K562 (cell line): Measurements from ENCODE around the gene ERBB4. TPM values are rescaled to one million over a fixed set of nuclear protein-coding genes. Genes with fewer than 3 reads are reported as not detected.

Experiments
- CBFB ChIP-seq: sonication (generic); formaldehyde crosslinking; IDR thresholded peaks from 2 replicates; pipeline ENCODE4 v1.4.0; 2020; ENCODE audit warnings: mild to moderate bottlenecking, missing genetic modification reagents
- IRF2 ChIP-seq: sonication (generic); formaldehyde crosslinking; IDR thresholded peaks from 2 replicates; pipeline ENCODE4 v1.8.1; 2022; ENCODE audit warnings: mild to moderate bottlenecking, missing genetic modification reagents
- JUND ChIP-seq, 2 experiments: IDR thresholded peaks; 2 replicates in 1 of 2; 3 replicates in 1 of 2; pipeline ENCODE4 v1.6.1; 2011; ENCODE audit warnings: borderline replicate concordance in 2 of 2, low read depth in 2 of 2, low read length in 2 of 2, improper control_type of control experiment in 1 of 2, missing biosample characterization in 1 of 2, missing genetic modification characterization in 1 of 2, missing genetic modification reagents in 1 of 2
- ZNF324 ChIP-seq: fragments of 250-450 bp; sonication (Bioruptor Pico); IDR thresholded peaks from 2 replicates; pipeline ENCODE4 v1.4.0; 2020; ENCODE audit warnings: mild to moderate bottlenecking
- polyA plus RNA-seq, 8 experiments: library from polyadenylated mRNA; depleted of rRNA in 4 of 8; stranded (reverse) in 5 of 8; unstranded in 3 of 8; fragments of >200 nt; fragmentation: Nextera tagmentation in 2 of 8; fragmentation: Illumina TruSeq in 1 of 8; extraction: Ambion mirVana in 2 of 8; extraction: Trizol in 1 of 8; gene quantifications; 2 replicates each; pipeline versions ENCODE4 v1.2.1 to v1.2.3, GENCODE V29; 2011 to 2014; ENCODE audit warnings: inconsistent platforms in 1 of 8, missing spikeins in 1 of 8
- total RNA-seq, 7 experiments: library from RNA; depleted of rRNA in 6 of 7; stranded (reverse); fragments of >200 nt in 6 of 7; fragmentation: Illumina TruSeq in 2 of 7; extraction: Trizol in 2 of 7; gene quantifications; 2 replicates each; pipeline versions ENCODE4 v1.2.1 to v1.2.3, GENCODE V29; 2011 to 2021; ENCODE audit warnings: low replicate concordance in 1 of 7
- TF ChIP-seq, protein P1 (sequence below), 2 experiments: fragments of 450-650 bp; IDR thresholded peaks; 2 replicates each; pipeline ENCODE4 v1.6.1; 2016; ENCODE audit warnings: mild to moderate bottlenecking in 2 of 2, borderline replicate concordance in 1 of 2, low read depth in 1 of 2, moderate library complexity in 1 of 2
- TF ChIP-seq, protein P2 (sequence below): fragments of 450-650 bp; IDR thresholded peaks from 2 replicates; pipeline ENCODE4 v1.6.1; 2016
- TF ChIP-seq, protein P3 (sequence below), 3 experiments: fragments of 200-800 bp in 1 of 3; fragments of 250-450 bp in 1 of 3; fragments of 450-650 bp in 1 of 3; sonication (Bioruptor Pico) in 1 of 3; sonication (Bioruptor generic) in 1 of 3; formaldehyde crosslinking in 1 of 3; IDR thresholded peaks; 2 replicates each; pipeline versions ENCODE4 v1.6.1 to v1.8.0; 2016 to 2022; ENCODE audit warnings: mild to moderate bottlenecking in 2 of 3, missing genetic modification characterization in 2 of 3, missing compliant biosample characterization in 1 of 3, moderate library complexity in 1 of 3

ERBB4 gene
- total and polyA plus RNA-seq, 9 of the 15 experiments (the other 6 are each of a cell fraction or from before 2014, with no cell fraction given): not detected

DNA sequence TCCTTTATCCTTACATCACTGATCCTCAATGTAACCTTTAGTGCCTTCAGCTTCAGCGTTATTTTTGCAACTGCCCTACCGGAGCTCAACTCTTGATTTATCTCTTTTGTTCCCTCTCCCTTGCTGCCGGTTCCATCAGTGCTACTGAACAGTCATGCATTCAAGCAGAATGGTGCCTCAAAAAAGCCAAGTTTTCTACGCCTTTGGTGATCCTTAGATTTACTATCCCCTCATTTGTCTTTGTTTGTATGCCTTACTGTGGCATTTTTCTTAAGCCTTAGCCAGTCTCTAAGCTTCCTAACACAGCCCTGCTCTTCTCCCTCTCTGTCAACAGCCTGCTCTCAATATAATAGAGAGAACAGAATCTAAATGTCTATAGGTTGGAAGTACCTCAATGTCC is 1134.5 kb downstream of the ERBB4 start (continued):
- TF ChIP-seq, protein P1, sequence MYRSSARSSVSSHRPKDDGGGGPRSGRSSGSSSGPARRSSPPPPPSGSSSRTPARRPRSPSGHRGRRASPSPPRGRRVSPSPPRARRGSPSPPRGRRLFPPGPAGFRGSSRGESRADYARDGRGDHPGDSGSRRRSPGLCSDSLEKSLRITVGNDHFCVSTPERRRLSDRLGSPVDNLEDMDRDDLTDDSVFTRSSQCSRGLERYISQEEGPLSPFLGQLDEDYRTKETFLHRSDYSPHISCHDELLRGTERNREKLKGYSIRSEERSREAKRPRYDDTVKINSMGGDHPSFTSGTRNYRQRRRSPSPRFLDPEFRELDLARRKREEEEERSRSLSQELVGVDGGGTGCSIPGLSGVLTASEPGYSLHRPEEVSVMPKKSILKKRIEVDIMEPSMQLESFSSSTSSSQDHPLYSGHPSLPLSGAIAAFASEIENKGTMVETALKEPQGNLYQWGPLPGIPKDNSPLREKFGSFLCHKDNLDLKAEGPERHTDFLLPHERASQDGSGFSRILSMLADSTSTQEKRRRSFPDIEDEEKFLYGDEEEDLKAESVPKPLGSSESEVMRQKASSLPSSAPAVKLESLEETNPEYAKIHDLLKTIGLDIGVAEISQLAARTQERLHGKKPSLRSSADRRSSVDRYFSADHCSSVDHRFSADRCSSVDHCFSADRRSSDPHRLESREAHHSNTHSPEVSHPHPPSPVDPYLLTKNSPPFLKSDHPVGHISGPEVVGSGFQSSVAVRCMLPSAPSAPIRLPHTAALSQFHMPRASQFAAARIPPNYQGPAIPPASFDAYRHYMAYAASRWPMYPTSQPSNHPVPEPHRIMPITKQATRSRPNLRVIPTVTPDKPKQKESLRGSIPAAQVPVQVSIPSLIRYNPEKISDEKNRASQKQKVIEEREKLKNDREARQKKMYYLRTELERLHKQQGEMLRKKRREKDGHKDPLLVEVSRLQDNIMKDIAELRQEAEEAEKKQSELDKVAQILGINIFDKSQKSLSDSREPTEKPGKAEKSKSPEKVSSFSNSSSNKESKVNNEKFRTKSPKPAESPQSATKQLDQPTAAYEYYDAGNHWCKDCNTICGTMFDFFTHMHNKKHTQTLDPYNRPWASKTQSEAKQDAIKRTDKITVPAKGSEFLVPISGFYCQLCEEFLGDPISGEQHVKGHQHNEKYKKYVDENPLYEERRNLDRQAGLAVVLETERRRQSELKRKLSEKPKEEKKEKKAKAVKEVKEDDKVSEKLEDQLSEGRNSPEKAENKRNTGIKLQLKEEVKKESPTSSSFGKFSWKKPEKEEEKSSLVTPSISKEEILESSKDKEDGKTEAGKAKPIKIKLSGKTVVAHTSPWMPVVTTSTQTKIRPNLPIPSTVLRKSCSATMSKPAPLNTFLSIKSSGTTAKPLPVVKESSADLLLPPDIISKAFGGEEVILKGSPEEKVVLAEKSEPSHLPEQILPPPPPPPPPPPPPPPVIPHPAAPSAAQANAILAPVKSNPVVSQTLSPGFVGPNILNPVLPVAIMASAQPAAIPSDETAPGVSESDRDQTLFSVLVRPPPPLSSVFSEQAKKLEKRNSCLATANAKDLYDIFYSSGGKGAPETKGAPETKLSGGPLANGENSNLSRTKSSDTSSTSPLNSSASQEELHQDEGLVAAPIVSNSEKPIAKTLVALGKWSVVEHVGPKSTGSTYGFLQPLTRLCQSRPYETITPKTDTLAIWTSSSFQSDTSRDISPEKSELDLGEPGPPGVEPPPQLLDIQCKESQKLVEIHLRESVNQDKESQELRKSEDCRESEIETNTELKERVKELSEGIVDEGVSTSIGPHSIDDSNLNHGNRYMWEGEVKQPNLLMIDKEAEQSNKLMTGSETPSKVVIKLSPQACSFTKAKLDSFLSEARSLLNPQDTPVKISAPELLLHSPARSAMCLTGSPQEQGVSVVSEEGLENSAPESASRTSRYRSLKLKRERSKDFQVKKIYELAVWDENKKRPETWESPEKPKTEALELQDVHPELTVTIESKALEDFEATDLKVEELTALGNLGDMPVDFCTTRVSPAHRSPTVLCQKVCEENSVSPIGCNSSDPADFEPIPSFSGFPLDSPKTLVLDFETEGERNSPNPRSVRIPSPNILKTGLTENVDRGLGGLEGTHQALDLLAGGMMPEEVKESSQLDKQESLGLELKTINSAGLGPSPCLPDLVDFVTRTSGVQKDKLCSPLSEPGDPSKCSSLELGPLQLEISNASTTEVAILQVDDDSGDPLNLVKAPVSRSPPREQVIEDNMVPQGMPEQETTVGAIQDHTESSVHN (IDR thresholded peaks at IDR 0.05; ENCODE audit: borderline replicate concordance in 1 of 2, low read depth in 1 of 2): no peak
- TF ChIP-seq JUND (IDR thresholded peaks at IDR 0.05; ENCODE audit: borderline replicate concordance, low read depth, low read length) (no peak), JUND (tag; IDR thresholded peaks at IDR 0.05; ENCODE audit: borderline replicate concordance, low read depth, low read length) (no peak), ZNF324 (CRISPR knock-in tag) (no peak), CBFB (no peak), IRF2 (no peak)
- TF ChIP-seq, protein P2, sequence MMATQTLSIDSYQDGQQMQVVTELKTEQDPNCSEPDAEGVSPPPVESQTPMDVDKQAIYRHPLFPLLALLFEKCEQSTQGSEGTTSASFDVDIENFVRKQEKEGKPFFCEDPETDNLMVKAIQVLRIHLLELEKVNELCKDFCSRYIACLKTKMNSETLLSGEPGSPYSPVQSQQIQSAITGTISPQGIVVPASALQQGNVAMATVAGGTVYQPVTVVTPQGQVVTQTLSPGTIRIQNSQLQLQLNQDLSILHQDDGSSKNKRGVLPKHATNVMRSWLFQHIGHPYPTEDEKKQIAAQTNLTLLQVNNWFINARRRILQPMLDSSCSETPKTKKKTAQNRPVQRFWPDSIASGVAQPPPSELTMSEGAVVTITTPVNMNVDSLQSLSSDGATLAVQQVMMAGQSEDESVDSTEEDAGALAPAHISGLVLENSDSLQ: no peak
- TF ChIP-seq, protein P3, sequence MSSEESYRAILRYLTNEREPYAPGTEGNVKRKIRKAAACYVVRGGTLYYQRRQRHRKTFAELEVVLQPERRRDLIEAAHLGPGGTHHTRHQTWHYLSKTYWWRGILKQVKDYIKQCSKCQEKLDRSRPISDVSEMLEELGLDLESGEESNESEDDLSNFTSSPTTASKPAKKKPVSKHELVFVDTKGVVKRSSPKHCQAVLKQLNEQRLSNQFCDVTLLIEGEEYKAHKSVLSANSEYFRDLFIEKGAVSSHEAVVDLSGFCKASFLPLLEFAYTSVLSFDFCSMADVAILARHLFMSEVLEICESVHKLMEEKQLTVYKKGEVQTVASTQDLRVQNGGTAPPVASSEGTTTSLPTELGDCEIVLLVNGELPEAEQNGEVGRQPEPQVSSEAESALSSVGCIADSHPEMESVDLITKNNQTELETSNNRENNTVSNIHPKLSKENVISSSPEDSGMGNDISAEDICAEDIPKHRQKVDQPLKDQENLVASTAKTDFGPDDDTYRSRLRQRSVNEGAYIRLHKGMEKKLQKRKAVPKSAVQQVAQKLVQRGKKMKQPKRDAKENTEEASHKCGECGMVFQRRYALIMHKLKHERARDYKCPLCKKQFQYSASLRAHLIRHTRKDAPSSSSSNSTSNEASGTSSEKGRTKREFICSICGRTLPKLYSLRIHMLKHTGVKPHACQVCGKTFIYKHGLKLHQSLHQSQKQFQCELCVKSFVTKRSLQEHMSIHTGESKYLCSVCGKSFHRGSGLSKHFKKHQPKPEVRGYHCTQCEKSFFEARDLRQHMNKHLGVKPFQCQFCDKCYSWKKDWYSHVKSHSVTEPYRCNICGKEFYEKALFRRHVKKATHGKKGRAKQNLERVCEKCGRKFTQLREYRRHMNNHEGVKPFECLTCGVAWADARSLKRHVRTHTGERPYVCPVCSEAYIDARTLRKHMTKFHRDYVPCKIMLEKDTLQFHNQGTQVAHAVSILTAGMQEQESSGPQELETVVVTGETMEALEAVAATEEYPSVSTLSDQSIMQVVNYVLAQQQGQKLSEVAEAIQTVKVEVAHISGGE (CRISPR knock-in tag; IDR thresholded peaks at IDR 0.05): no peak
- TF ChIP-seq, all 486 proteins: peak for 0
